Upper lobe of left lung (tissue), 4 donors: ENCODE results near the gene PKNOX1.

Experiments
- CTCF ChIP-seq, 6 experiments: fragments of 450-650 bp in 4 of 6; fragments of 200-600 bp in 2 of 6; sonication (generic) in 2 of 6; IDR thresholded peaks; one replicate each; pipeline ENCODE4 v1.5.1; 2016 to 2019; ENCODE audit warnings: antibody characterized with exemption in 6 of 6
- POLR2AphosphoS5 ChIP-seq, 2 donors: sonication (generic); formaldehyde crosslinking; IDR thresholded peaks; one replicate each; pipeline ENCODE4 v1.5.1; 2017; ENCODE audit warnings: antibody characterized with exemption in 2 of 2

- TF ChIP-seq CTCF (IDR thresholded peaks at IDR 0.05): no peak
- no peak for TF ChIP-seq POLR2AphosphoS5 (IDR thresholded peaks at IDR 0.05)
Observed at GRCh38 chr21:43006874-43007208, 32.5 kb downstream of the PKNOX1 start.
